Vagina (tissue), 2 donors: ENCODE results near the gene MRGPRD.

Experiments used
- CTCF ChIP-seq, 3 experiments: fragments of 450-650 bp in 2 of 3; fragments of 200-600 bp in 1 of 3; sonication (generic) in 1 of 3; IDR thresholded peaks; one replicate each; pipeline ENCODE4 v1.5.1; 2017 to 2019; ENCODE audit warnings: antibody characterized with exemption in 3 of 3, mild to moderate bottlenecking in 2 of 3, moderate library complexity in 2 of 3
- POLR2A ChIP-seq, 2 donors: fragments of 450-650 bp; IDR thresholded peaks; one replicate each; pipeline ENCODE4 v1.6.1; 2017; ENCODE audit warnings: antibody characterized with exemption in 2 of 2, mild to moderate bottlenecking in 2 of 2, moderate library complexity in 2 of 2
- POLR2AphosphoS5 ChIP-seq, 2 donors: sonication (generic); formaldehyde crosslinking; IDR thresholded peaks; one replicate each; pipeline ENCODE4 v1.9.0; 2017; ENCODE audit warnings: antibody characterized with exemption in 2 of 2, mild to moderate bottlenecking in 2 of 2, low read depth in 1 of 2; ENCODE audit not compliant: insufficient read depth in 1 of 2

GRCh38 chr11:68939583-68940555, 40.9 kb downstream of the MRGPRD start:
- TF ChIP-seq POLR2A (IDR thresholded peaks at IDR 0.05) (no peak), CTCF (IDR thresholded peaks at IDR 0.05) (no peak), POLR2AphosphoS5 (IDR thresholded peaks at IDR 0.05; ENCODE audit: insufficient read depth in 1 of 2, low read depth in 1 of 2) (no peak)
